Measurements from ENCODE around the gene EXD3.
"Not testable (repeated sequence)": the region's sequence is repeated elsewhere in the genome, so short reads cannot be mapped to it uniquely, and the experiment has no call there.

The EXD3 gene

DNA sequence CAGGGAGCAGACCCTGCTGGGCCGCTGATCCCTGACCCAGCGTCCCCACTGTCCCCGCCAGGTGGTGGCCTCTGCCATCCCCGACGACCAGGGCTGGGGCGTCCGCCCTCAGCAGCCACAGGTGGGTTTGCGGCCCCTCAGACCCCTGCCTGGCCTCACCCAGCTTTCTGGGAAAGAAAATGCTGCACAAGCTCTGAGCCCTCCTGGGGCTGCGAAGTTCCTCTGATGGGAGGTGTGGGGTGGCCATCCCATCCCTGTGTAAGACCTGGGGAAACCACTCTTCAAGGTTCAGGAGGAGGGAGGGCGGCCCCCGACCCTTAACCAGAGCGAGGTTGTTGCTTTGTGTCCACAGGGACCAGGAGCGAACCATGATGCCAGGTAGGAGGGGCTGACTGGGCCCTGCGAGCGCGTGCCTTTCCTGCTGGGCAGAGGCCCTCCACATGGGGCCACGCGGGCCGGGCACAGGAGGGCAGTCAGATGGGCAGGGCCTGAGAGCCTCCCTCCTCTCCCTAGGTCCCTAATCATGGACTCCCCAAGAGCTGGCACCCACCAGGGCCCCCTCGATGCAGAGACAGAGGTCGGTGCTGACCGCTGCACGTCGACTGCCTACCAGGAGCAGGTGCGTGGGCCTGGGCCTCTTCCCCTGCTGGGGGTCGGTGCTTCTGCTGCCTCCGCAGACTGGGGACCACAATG is 7.9 kb upstream of the EXD3 start:
- no peak for DNase-seq

DNA sequence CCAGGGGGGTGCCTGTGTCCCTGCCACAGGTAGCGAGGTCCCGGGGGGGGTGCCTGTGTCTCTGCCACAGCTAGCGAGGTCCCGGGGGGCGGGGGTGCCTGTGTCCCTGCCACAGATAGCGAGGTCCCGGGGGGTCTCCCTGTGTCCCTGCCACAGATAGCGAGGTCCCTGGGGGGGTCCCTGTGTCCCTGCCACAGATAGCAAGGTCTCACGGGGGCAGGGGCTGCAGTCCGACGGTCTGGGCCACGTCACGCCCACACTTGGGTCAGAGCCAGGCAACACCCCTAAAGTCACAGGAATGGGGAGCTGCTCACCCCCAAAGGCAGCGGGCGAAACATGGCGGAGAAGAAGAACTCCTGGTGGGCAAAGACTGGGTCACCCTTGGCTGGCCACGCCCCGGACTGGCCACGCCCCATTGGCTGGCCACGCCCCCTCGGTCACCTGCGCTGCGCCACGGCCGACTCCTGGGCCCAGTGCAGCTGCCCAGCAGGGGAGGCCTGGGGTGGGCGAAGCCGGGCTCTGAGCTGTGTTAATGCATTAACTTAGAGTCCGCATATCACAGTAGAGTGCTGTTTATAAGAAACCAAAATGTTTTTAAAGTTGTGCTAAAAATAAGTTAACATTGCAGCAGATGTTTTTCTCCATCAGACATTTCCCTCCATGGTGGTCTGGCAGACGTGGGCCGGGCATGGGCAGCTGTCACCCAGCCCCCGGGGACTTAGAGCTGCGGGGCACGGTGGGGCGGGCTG is 7.2 kb upstream of the EXD3 start:
- DNase-seq = no peak

DNA sequence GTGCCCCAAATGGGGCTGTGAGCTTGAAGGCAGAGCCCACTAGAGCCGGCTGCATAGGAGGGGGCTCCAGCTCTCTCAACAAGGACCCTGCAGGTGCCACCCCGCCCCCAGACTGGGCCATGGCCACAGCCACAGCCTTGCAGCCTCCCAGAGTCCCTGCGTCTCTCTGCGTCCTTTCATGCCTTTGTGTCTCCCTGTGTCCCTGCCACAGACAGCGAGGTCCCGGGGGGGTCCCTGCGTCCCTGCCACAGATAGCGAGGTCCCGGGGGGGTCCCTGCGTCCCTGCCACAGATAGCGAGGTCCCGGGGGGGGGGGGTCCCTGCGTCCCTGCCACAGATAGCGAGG is 6.6 kb upstream of the EXD3 start:
- DNase-seq = no peak

DNA sequence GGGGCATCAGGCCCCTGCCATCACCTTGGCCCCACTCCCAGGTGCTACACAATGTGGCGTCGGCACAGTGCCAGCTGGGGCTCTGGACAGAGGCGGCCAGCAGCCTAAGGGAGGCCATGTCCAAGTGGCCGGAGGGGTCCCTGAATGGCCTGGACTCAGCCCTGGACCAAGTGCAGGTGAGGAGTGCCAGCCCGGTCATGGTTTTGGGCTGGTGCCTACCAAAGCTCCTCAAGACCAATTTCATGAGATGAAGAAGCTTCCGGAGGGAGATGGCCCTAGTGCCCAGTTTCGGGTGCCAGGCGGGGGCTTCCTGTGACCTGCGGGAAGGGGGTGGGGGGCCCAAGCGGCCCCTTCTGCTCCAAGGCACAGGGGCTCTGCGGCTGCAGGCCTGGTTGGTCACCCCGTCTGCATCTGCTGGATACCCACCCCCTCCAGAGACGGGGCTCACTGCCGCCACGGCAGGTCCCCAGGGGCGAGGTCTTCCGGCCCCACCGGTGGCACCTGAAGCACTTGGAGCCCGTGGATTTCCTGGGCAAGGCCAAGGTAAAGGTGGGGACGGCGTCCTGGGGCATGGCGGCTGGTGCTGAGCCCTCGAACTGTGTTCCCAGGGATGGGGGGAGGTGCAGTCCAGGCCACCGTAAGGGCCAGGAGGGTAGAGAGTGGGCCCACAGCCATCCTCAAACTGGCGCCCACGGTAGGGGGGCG is 6.0 kb upstream of the EXD3 start:
- no peak for DNase-seq

DNA sequence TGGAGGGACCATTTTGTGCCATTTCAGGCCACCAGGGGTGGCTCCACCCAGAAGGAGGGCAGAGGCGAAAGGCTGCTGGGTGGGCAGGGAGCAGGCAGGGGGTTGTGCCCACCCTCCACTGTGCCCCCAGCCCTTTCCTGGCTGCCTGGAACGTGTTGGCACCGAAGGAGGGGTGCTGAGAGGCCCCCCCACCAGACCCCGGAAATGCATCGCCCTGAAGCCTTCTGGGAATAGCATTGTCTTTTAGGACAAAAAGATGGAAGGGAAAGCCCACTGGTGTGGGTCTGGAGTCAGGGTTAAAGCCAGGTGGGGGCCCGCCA is 5.3 kb upstream of the EXD3 start:
- DNase-seq = no peak

DNA sequence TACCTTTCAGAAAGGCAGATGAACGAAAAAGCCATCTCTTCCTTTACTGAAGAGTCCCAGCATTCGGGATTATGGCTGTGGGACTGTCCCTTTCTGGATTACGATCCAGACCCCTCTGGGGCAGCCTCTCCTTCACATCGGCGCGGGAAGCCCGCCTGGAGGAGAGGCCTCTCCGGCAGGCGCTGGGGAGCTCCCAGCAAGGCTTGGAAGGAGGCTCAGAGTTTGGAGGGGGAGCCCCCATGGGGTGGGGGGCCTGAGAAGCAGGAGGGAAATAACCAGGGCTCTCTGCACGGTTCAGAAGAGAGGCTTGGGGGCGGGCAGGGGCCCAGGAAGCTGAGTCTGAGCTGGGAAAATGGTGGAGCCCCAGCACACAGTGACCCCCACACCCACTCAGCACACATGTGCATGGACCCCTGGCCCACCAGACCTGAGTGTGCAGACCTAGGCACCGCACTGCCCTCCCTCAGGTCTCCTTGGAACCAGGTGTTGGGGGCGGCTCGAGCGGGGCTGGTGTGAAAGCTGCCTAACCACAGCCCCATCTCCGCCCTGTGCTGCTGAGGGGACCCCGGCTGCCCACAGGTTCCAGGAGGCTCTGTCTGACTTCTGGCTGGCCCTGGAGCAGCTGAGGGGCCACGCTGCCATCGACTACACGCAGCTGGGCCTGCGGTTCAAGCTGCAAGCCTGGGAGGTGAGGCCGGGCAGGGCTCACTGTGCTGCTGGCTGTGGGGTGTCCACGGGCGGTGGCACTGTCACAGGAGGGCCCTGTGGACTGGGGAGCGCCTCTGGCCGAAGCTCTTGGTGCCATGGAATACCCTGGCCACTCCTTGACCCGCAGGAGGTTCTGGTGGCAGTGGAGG is 4.7 kb upstream of the EXD3 start:
- DNase-seq = no peak

DNA sequence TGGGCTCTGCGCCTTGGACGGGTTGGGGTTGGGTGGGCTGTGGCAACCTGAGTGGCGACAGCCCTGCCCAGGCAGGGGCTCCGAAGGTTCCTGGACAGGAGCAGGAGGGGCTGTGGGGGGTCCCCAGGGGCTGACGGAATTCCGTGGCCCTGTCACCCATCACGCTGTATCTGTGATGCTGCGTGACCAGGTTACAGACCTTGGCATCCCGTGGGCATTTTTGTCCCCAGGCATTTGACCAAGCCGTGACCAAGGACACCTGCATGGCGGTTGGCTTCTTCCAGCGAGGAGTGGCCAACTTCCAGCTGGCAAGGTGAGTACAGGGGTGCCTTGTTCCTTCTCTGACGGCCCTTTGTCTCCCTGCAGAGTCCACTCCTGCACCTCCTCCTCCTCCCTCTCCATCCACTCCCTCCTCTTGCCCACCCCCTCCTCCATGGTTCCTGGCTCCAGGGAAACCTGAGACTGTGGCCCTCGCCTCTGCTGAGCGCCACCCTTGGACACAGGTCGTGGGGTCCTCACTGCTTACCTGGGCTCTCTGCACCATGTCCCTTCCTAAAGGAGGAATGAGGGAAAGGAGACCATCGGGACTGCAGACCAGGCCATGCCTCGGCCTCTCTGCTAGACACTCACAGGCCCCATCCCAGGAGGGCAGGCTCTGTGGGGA is 3.2 kb upstream of the EXD3 start:
- no peak for DNase-seq

DNA sequence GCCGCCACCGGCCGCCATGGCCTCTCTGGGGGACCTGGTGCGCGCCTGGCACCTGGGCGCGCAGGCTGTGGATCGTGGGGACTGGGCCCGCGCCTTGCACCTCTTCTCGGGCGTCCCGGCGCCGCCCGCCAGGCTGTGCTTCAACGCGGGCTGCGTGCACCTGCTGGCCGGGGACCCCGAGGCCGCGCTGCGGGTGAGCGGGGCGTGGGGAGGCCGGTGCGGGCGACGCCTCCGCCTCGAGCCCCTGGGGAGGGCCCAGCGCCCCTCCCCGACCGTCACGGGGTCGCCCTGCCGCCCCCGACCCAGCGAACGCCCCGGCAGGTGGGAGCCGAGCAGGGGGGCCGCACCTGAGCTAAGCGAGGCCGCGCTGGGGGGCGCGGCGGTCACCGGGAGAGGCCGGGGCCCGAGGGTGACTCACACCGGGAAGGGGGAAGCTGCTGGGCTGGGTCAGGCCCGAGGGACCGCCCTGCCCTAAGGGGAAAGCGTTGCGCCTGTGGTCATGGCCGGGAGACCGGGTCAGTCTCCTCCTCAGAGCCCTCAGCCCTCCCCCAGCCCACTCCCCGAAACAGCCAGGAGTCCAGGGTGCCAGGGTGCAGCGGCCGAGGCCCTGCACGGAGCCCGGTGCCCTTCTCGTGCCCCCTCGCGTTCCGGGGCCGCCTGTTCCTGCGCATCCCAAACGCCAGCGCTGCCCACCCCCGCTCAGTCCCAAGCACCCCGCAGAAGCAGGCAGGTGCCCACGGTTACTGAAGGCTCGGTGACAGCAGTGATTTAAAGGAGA is 741 bp upstream of the EXD3 start:
- no peak for DNase-seq

DNA sequence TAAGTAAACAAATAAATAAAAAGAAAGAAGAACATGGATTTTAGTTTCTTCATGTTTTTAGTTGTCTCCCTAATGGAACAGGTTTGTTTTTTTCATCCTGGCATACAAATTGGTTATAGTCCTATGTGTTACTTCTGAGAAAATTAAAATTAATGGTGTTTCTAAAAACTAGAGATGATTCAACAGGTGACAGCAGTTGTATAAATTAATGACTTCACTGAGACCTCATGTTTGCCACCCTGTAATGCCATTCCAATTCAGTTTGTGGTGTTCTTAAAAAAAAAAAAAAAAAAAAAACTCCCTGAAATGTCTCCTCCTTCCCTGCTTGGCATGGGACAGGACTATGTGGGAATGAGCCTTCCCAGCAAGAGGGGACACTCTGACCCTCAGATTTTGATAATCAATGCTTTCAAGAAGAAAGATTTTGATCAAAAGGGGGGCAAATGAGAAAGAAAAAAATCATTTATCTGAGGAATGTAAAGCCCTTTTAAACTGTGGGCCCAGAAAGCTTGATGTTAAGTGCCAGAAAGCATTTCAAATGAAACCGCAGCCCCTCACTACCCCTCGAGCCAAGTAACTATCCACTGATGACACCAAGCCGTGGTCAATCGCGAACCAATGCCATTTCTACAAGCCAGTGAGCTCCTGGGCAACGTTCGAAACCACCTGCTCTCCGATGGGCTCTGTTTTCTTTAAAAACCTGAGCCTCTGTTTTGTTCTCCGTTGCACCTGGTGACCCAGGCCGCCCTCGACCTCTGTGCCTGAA is 941 bp downstream of the EXD3 start:
- no peak for DNase-seq

DNA sequence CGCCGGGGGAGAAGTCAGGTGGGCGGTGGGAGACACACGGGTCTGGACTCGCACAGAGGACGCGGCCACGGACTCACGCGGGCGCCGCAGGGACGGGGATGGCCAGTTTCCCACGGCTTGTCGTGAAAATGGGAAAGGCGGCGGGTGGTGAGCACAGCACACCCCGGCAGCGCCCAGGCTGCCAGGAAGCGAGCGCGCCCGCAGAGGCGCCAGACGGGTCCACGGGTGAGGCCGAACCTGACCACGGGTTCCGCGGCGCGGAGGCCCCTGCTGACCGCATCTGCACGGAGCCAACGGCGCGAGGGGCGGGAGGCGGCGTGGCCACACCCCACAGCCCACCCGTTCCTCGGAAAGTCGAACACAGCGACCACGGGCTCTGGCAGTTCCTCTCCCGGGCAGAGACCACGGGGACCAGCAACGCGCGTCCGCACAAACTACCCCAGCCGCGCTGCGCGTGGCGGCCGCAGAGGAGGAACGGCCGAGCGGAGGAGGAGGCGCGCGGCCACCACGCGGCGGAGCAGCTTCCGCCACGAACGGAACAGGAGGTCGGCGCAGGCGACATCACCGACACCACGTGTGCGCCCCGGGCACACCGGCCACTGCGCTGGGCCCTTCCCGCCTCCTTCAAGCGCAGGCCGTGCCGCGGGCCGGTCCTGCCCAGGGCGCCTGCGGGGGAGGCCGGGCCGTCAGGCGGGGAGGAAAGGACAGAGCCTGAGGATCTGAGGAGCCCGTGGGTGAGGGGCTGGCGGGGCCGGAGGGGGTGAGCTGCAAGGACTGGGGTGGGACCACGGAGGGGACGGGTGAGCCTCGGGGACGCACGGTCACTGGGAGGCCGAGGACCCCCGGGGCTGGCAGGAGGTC is 5.6 kb downstream of the EXD3 start:
- no peak for DNase-seq

DNA sequence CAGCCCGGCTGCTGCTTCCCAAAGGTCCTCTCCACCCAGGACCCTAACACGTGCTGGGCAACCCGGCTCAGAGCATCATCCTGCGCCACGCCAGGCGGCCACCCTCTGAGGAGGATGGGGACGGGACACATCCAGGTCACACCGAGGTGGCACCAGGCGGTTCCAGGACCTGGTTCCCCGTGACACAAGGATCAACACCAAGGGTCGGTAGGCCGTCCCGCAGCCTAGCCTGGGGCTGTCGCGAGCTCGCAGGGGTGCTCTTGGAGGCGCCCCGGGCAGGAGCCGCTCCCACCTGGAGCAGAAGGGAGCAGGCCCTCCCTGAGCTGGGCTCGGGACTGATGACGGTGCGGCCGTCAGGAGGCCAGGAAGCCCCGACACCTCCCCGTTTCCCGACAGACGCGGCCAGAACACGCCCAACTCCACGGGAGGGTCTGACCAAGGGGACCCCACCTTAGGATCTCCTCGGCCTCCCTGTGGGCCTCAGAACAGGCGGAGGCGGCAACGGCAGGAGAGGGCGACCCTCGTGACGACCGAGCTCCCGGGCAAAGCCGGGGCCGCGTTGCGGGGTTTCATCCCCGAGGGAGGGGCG is 6.3 kb downstream of the EXD3 start:
- DNase-seq = no peak

DNA sequence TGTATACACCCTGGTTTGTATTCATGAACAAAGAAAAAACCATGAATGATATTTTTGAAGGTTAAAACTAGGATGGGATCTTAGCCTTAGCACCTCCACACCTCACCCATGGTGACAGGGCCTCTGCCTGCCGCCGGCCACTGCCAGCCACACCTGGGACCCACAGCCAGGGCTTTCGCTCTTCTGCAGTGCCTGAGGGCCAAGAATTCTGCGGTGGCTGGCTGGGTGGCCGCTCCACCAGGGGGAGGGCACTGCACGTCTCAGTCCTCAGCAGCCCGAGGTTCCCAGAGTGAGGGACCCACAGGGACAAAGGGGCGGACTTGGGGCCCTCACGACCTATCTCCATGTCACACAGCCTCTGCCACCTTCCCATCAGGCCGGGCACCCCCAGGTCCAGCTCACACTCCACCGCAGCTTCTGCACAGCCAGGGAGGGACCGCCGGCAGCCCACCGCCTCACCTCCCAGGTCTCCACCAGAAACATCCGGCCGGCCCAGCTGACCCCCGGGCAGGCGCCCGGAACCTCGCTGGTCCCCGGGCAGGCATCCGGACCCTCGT is 6.9 kb downstream of the EXD3 start:
- no peak for DNase-seq

DNA sequence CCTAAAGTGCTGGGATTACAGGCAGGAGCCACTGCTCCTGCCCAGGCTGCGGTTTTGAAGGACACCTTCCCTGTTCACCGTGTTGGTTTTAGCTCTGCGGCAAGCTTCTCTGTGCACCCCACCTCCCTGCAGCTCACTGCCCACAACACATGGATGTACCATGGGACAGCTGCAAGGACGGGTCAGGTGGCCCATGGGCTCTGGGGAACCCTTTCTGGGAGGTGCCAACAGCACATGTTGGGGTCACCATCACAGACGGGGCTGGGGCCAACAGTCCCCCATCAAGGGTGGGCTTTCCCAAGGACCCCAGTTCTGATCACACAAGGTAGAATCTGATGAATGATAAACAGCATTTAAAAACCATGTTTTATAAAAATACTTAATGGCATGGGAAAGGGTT is 7.5 kb downstream of the EXD3 start:
- no peak for DNase-seq

DNA sequence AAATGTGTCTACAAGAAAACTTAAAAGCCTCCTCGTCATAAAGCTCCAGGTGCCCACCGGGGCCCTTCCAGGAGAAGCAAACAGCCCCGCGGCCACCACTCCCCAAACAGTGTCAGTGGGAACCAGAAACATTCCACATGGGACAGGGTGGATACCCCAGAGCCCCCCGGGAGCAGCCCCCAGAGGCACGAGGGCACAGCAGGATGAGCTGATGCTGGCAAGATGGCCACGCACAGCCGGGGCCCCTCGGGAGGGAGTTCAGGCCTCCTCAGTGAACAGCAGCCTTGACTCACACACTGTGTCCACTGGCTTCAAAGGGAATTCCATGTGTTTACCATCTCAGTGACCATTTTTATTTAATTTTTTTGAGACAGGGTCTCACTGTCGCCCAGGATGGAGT is 10.5 kb downstream of the EXD3 start:
- DNase-seq = no peak

DNA sequence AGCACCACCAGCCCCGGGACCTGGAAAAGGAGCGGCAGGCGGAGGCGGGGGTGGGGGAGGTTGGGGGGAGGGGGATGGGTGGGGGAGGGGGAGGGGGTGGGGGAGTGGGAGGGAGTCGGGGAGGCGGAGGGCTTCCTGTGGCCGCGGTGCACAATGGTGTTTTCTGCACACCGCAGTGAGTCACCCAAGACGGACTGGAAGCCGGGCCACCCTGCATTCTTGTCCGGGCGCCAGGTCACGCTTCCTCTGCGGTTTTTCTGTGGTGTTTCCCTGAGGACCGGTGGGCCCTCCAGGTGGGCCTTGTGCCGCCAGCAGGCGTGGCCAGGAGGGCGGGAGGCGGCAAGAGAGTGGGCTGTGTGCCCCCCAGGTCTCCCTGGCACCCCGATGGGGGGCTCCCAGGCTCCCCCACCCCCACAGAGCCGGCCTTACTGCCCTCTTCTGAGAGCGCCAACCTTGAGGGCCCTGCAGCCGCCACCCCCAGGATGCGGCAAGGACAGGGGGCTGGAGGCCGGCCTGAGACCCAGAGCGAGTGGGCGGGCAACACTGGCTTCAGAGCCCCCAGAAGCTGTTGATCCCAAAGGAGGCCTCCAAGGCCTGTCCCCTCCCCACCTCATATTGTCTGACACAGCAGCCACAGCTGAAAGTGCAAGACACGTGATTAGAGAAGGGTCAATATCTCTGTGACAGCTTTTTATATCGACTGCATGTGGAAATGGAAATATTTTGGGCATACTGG is 11.1 kb downstream of the EXD3 start:
- peak; percentile 61 for DNase-seq

DNA sequence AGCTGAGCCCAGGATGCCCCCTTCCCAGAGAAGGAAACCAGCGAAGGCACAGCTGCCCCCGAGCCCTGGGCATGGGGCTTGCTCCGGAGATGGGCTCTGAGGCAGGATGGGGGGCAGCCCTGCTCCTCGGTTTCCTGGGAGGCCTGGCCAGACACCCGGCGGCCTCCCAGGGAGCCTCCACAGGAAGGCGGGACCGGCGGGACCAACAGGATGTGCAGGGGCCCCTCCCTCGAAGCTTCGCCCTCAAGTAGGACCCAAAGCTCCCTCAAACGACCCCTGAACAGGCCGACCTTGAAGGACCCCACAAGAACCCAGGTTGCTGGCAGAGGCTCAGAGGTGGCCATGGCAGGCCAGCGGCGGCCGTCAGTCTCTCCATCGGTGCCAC is 11.7 kb downstream of the EXD3 start:
- DNase-seq = no peak

DNA sequence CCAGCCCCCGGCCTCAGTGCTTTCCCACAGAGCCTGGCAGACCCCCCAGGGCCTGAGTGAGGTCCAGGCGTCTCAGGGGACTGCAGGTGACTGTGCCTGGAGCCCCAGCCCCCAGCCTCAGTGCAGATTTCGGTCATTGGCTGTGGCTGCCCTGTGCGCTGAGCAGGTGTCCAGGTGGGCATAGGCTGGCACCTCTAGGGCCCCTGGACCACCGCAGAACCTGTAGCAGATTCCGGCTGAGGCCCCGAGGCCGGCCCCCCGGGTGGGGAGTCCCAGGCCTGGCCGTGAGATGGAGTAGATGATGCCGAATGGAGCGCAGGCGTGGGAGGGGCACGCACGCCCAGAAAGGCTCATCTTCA is 12.1 kb downstream of the EXD3 start:
- no peak for DNase-seq

DNA sequence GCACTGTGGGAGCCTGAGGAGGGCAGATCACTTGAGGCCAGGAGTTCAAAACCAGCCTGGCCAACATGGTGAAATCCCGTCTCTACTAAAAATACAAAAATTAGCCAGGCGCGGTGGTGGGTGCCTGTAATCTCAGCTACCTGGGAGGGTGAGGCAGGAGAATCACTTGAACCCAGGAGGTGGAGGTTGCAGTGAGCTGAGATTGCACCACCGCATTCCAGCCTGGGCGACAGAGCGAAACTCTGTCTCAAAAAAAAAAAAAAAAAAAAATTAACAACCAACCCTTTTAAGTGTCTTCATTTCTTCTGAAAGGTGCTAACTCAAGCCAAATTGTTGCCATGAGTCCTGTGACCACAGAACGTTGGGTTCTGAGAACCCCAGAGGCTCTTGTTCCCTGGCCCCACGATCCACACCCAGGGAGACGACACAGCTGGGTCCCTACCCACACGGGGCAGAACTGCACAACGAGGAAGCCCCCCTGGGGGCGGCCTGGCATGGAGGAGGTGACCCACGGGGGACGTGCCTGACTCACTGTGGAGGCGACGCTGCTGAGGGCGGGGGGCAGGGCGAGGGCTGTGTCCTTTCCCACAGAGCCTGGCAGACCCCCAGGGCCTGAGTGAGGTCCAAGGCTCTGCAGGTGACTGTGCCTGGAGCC is 12.6 kb downstream of the EXD3 start:
- DNase-seq = not testable (repeated sequence)
